SJSA1 (cell line): ENCODE data around the gene FFAR1. TPM values are rescaled to one million over a fixed set of nuclear protein-coding genes. Genes with fewer than 3 reads are reported as not detected.

ENCODE experiments used
- DNase-seq, 2 experiments: peaks; one replicate each; pipeline ENCODE4 v3.0.0-alpha.2; 2015 to 2020; ENCODE audit warnings: low spot score in 2 of 2, low read depth in 1 of 2
- H3K27ac ChIP-seq: fragments of 250-450 bp; sonication (Bioruptor Pico); 2 replicates; pipeline ENCODE4 v1.5.1; 2020; ENCODE audit warnings: mild to moderate bottlenecking, moderate library complexity
- H3K27me3 ChIP-seq: fragments of 250-450 bp; sonication (Bioruptor Pico); replicated peaks from 2 replicates; pipeline ENCODE4 v1.5.1; 2020; ENCODE audit warnings: mild to moderate bottlenecking, moderate library complexity
- H3K36me3 ChIP-seq: fragments of 250-450 bp; sonication (Bioruptor Pico); 2 replicates; pipeline ENCODE4 v1.5.1; 2020; ENCODE audit warnings: mild to moderate bottlenecking
- H3K4me1 ChIP-seq: fragments of 250-450 bp; sonication (Bioruptor Pico); replicated peaks from 2 replicates; pipeline ENCODE4 v1.6.1; 2021; ENCODE audit warnings: mild to moderate bottlenecking
- H3K4me3 ChIP-seq: fragments of 250-450 bp; sonication (Bioruptor Pico); 2 replicates; pipeline ENCODE4 v1.5.1; 2020; ENCODE audit warnings: mild to moderate bottlenecking
- H3K9me3 ChIP-seq: fragments of 250-450 bp; sonication (Bioruptor Pico); replicated peaks from 2 replicates; pipeline ENCODE4 v1.5.1; 2020; ENCODE audit warnings: mild to moderate bottlenecking
- total RNA-seq: library from RNA; depleted of rRNA; stranded (reverse); fragments of >200 nt; shearing (Covaris generic); gene quantifications from 2 replicates; pipeline ENCODE4 v1.2.3, GENCODE V29; 2014; rRNA removed

FFAR1 gene, protein sequence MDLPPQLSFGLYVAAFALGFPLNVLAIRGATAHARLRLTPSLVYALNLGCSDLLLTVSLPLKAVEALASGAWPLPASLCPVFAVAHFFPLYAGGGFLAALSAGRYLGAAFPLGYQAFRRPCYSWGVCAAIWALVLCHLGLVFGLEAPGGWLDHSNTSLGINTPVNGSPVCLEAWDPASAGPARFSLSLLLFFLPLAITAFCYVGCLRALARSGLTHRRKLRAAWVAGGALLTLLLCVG (N-terminal part only)
- total RNA-seq = not detected in 2 replicates

DNA sequence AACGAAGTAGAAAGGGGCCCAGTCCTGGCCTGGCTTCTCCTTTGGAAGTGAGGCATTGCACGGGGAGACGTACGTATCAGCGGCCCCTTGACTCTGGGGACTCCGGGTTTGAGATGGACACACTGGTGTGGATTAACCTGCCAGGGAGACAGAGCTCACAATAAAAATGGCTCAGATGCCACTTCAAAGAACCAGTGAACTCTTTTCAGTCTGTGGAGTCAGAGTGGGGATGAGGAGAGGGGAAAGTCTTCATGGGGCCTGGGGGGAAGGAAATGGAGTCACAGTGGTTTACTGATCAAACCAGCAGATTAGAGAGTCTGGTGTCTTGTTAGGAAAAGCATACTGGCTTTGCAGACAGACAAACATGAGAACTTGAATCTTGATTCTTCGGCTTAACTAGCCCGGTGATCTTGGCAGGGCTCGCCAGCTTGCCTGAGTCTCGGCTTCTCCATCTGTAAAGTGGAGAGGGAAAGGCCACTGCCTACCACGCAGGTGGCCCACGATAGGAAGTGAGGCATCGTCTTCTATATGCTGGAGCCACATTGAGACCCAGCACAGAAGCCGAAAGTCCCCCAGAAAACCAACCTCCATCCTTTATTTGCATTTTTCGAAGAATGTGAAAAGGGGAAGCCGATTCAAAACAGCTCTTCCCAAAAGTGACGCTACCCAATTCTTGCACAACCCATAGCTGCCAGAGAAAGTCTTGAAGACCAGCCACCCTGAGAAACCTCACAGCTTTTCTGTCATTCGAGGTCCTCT is at the start of gene FFAR1:
TSS of gene FFAR1 (plus strand) at position 732 of the 759 bp plus-strand sequence. CDS start 3,650 bp downstream, outside the sequence.
- DNase-seq = no peak
- H3K27ac ChIP-seq = no peak within 1 kb of the TSS
- H3K4me3 ChIP-seq = no peak within 1 kb of the TSS
- no peaks in the 10 kb centered on the region for H3K36me3 ChIP-seq
- no peaks in the 10 kb centered on the region for H3K9me3 ChIP-seq
- no peaks in the 10 kb centered on the region for H3K4me1 ChIP-seq
- peaks cover 5% of the 10 kb centered on the region; the same call in 1 of the 2 replicates for H3K27me3 ChIP-seq

DNA sequence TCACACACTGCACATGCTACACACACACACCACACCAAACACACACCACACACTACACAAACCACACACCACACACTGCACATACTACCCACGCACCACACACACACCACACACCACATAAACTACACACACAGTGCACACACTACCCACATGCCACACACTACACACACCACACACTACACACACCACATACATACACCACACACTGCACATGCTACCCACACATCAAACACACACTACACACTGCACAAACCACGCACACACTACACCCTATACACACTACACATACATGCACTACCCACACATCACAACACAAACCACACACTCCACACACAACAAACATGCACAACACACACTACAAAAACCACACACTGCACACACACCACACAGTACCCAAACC is 49.8 kb upstream of the FFAR1 start:
- Histone ChIP-seq H3K27ac (no peak overlapping the region), H3K27me3 (peaks cover 6% of the 10 kb centered on the region; the same call in 1 of the 2 replicates), H3K4me3 (no peak overlapping the region), H3K9me3 (no peaks in the 10 kb centered on the region), H3K4me1 (no peaks in the 10 kb centered on the region), H3K36me3 (no peaks in the 10 kb centered on the region)
- DNase-seq = no peak

DNA sequence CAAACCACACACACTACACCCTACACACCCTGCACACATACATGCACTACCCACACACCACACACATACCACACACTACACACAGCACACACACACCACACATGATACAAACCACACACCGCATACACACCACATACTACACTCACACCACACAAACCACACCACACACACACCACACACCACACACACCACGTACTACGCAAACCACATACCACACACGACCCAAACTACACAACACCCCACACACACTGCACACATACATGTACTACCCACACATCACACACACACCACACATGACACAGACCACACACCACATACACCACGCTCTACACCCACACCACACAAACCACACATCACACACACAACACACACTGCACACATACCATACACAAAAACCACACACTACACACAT is 49.1 kb upstream of the FFAR1 start:
- Histone ChIP-seq H3K27me3 (0 out of 2 replicates have a peak, but pooled peaks cover 3% of the 10 kb centered on the region), H3K27ac (no peak overlapping the region), H3K4me1 (no peaks in the 10 kb centered on the region), H3K9me3 (no peaks in the 10 kb centered on the region), H3K4me3 (no peak overlapping the region), H3K36me3 (no peaks in the 10 kb centered on the region)
- DNase-seq = no peak

DNA sequence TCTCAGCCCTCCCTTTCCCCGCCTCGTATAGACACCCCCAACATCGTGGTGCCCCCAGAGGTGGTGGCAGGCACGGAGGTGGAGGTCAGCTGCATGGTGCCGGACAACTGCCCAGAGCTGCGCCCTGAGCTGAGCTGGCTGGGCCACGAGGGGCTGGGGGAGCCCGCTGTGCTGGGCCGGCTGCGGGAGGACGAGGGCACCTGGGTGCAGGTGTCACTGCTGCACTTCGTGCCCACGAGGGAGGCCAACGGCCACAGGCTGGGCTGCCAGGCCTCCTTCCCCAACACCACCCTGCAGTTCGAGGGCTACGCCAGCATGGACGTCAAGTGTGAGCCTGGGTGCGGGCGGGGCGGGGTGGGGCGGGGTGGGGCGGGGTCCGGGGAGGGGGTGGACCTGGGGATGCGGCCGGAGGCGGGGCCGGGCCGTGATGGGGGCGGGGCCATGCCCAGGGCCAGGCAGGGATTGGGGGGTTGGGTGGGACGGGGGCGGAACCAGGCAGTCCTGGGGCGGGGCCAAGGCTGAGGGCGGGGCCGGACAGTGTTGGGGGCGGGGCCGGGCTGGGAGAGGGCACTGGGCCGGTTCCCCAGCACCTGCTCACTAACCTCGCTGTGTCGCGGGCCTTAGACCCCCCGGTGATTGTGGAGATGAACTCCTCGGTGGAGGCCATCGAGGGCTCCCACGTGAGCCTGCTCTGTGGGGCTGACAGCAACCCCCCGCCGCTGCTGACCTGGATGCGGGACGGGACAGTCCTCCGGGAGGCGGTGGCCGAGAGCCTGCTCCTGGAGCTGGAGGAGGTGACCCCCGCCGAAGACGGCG is 48.0 kb upstream of the FFAR1 start:
- Histone ChIP-seq H3K27me3 (no peaks in the 10 kb centered on the region), H3K4me1 (no peaks in the 10 kb centered on the region), H3K27ac (no peak overlapping the region), H3K9me3 (no peaks in the 10 kb centered on the region), H3K4me3 (no peak overlapping the region), H3K36me3 (no peaks in the 10 kb centered on the region)
- no peak for DNase-seq

DNA sequence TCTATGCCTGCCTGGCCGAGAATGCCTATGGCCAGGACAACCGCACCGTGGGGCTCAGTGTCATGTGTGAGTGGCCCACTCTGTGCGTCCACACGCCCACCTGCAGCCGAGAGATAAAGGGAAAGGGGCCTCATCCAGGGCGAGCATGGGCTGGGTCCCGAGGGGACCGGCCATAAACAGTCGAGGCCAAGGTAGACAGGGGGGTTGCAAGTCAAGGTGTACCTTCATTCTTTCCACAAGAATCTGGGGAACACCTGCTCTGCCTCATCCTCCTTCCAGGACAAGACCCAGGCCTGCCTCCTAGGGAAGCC is 47.4 kb upstream of the FFAR1 start:
- no peak overlapping the region for H3K4me3 ChIP-seq
- no peaks in the 10 kb centered on the region for H3K36me3 ChIP-seq
- no peaks in the 10 kb centered on the region for H3K27me3 ChIP-seq
- H3K4me1 ChIP-seq = no peaks in the 10 kb centered on the region
- no peak for DNase-seq
- no peak overlapping the region for H3K27ac ChIP-seq
- H3K9me3 ChIP-seq = no peaks in the 10 kb centered on the region

DNA sequence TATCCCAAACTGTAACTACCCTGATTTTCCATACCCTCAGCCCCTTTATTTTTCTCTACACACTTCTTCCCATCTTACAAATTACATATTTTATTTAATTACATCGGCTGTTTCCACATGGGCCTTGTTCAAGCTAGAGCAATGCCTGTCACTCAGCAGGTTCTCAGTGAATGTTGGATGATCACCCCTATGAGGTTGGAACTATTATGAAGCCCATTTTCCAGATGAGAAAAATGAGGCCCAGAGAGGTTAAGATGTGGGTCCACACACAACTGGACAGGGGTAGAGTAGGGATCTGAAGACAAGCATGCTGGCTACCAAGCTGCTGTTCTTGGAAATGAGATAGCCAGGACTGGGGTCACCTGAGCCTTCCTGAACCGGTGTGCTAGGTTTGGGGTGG is 45.7 kb upstream of the FFAR1 start:
- Histone ChIP-seq H3K9me3 (no peaks in the 10 kb centered on the region), H3K27ac (no peak overlapping the region), H3K4me1 (no peaks in the 10 kb centered on the region), H3K4me3 (no peak overlapping the region), H3K36me3 (no peaks in the 10 kb centered on the region), H3K27me3 (no peaks in the 10 kb centered on the region)
- DNase-seq = no peak

DNA sequence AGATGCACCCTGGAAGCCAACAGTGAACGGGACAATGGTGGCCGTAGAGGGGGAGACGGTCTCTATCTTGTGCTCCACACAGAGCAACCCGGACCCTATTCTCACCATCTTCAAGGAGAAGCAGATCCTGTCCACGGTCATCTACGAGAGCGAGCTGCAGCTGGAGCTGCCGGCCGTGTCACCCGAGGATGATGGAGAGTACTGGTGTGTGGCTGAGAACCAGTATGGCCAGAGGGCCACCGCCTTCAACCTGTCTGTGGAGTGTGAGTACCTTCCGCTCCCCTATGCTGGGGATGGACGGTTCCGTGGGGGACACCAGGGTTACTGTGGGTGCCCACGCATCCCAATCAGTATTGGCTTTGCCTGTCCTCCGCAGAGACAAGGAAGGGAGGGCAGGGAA is 45.3 kb upstream of the FFAR1 start:
- Histone ChIP-seq H3K27ac (no peak overlapping the region), H3K27me3 (no peaks in the 10 kb centered on the region), H3K4me3 (no peak overlapping the region), H3K4me1 (no peaks in the 10 kb centered on the region), H3K36me3 (no peaks in the 10 kb centered on the region), H3K9me3 (no peaks in the 10 kb centered on the region)
- DNase-seq = no peak

DNA sequence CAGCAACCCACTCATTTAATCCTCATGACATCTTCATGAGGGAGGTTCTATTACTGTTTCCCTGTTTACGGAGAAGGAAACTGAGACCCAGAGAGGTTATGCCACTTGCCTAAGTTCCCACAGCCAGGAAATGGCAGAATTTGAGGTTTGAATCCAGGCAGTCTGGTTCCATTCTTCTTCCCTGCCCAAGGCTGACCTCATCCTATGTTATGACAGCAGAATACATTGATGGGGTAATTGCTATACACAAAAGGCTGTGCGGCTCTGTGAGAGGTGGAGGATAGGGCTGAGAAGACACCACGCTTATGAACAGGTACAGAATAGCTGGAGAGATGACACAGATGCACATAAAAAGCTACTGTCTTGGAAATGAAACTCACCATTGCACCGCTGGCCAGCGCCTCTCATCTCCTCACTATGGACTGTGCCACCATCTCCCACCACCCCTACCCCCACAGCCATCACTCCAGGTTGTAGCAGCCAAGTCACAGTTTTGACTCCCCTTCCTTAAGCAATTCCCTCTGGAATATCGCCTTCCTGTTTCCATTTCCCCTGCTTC is 44.3 kb upstream of the FFAR1 start:
- Histone ChIP-seq H3K4me3 (no peak overlapping the region), H3K36me3 (no peaks in the 10 kb centered on the region), H3K27ac (no peak overlapping the region), H3K27me3 (no peaks in the 10 kb centered on the region), H3K4me1 (peaks cover 8% of the 10 kb centered on the region), H3K9me3 (no peaks in the 10 kb centered on the region)
- no peak for DNase-seq

DNA sequence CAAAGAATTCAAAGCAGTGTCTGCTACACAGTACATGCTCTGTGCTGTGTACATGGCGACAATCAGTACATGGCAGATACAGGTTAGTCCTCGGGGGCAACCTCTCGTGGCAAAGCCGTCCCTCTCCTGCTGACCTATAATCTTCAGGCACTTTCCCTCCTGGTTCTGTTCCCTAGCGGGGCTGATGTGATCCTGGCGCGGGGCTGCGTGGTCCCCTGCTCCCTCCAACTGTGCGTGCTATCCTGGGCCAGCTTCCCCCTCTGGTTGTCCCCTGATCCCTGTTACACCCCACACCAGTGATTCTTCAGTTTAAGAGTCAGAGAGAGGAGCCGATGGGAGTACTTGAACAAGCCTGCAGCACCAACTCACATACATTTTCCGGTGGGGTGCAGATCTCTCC is 43.7 kb upstream of the FFAR1 start:
- H3K36me3 ChIP-seq = no peaks in the 10 kb centered on the region
- no peak overlapping the region for H3K4me3 ChIP-seq
- H3K9me3 ChIP-seq = no peaks in the 10 kb centered on the region
- H3K4me1 ChIP-seq = peaks cover 9% of the 10 kb centered on the region
- no peaks in the 10 kb centered on the region for H3K27me3 ChIP-seq
- no peak overlapping the region for H3K27ac ChIP-seq
- no peak for DNase-seq

DNA sequence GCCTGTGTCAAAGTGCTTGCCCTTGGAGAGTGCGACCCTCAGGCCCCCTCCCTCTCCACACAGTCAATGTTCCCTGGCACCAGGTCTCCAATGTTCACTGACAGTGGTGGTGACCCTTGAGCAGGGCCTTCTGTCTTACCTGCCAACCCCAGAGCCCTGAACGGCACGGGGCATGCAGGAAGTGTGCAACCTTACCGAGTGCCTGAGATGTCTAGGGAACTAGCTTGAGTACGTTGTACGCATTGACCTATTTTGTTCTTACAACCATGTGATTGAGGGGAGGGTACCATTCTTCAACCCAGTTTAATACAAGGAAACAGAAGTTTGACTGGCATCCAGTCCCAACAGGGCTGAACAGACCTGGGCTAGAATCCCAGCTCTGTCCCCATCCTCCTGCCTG is 42.5 kb upstream of the FFAR1 start:
- Histone ChIP-seq H3K27me3 (no peaks in the 10 kb centered on the region), H3K4me3 (no peak overlapping the region), H3K9me3 (no peaks in the 10 kb centered on the region), H3K36me3 (no peaks in the 10 kb centered on the region), H3K4me1 (peaks cover 21% of the 10 kb centered on the region), H3K27ac (no peak overlapping the region)
- DNase-seq = no peak

DNA sequence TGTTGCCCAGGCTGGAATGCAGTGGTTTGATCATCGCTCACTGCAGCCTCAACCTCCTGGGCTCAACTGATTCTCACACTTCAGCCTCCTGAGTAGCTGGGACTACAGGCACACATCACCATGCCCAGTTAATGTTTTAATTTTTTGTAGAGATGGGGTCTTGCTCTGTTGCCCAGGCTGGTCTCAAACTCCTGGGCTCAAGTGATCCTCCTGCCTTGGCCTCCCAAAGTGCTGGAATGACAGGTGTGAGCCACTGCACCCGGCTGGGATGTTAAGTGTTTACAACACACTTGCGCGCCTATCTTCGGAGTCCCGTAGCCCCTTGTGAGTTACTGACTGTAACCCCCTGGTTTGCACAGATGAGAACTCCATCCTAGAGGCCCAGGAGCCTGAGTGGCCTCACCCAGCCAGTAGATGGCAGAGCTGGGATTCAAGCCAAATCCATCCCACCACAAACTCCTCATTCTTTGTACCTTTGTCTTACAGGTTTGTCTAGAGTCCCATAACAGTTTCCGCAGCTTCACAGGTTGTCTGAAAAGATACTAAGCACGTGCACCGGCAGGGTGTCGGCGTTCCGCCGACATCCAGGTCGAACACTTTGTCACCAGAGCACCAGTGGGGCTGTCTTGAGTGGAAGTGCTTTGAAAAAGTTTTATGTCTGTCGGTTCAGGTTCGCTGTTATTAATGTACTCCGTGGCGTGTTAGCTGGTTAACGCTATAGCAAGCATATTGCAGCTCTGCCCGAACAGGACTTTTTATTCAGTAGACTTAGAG is 41.0 kb upstream of the FFAR1 start:
- peaks cover 34% of the 10 kb centered on the region for H3K4me1 ChIP-seq
- H3K27me3 ChIP-seq = no peaks in the 10 kb centered on the region

DNA sequence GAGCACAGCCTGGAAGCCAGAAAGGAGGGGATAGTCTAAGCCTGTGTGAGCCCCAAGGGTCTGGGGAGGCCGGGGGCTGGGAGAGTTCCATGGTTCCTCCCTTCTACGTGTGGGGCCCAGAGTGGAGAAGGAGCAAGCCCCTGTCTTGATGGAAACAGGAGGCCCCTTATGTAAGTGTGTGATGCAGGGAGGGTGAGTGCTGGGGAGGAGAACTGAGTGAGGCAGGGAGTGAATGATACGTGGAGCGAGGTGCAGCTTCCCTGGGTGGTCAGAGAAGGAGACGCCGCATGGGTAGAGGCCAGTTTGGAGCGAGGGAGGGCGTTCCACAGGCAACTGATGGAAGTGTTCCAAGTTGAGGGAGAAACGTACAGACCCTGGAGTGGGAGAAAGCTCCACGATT is 39.8 kb upstream of the FFAR1 start:
- H3K27me3 ChIP-seq = no peaks in the 10 kb centered on the region
- no peak overlapping the region for H3K27ac ChIP-seq
- H3K9me3 ChIP-seq = no peaks in the 10 kb centered on the region
- peaks cover 46% of the 10 kb centered on the region for H3K4me1 ChIP-seq
- DNase-seq = no peak
- H3K36me3 ChIP-seq = no peaks in the 10 kb centered on the region
- H3K4me3 ChIP-seq = no peak overlapping the region

More for the DNA sequence above, 41.0 kb upstream of the FFAR1 start:
- Histone ChIP-seq H3K4me3 (no peak overlapping the region), H3K9me3 (no peaks in the 10 kb centered on the region), H3K27ac (no peak overlapping the region), H3K36me3 (no peaks in the 10 kb centered on the region)
- DNase-seq = no peak

DNA sequence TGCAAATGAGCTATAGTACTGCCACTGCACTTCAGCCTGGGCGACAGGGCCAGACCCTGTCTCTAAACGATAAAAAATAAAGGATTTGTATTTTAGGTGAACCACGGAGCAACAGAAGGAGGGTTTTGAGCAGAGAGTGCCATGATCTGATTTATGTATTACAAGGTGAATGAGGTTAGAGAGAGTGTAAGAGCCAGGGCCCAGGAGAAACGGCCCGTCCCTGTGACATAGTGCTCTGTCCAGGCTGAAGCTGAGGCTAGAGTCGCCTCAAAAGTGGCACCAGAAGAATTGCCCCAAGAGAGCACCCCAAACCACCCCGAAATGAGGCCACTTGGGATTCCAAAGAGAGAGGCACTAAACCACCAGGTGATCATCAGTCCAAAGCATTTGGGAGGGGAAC is 38.8 kb upstream of the FFAR1 start:
- no peak overlapping the region for H3K27ac ChIP-seq
- H3K36me3 ChIP-seq = no peaks in the 10 kb centered on the region
- no peak overlapping the region for H3K4me3 ChIP-seq
- H3K9me3 ChIP-seq = no peaks in the 10 kb centered on the region
- H3K4me1 ChIP-seq = peaks cover 55% of the 10 kb centered on the region
- no peak for DNase-seq
- H3K27me3 ChIP-seq = no peaks in the 10 kb centered on the region
